PC-3 (cell line): ENCODE data around the gene TMBIM1.

ENCODE experiments used
- EZH2 ChIP-seq: fragments of 300-600 bp; sonication (generic); IDR thresholded peaks from one replicate; pipeline ENCODE4 v1.6.1; 2017; ENCODE audit warnings: antibody characterized with exemption, mild to moderate bottlenecking, low read length; ENCODE audit not compliant: unreplicated experiment
- EZH2phosphoT487 ChIP-seq: fragments of 300-600 bp; sonication (generic); IDR thresholded peaks from 2 replicates; pipeline ENCODE4 v1.6.1; 2018; ENCODE audit warnings: mild to moderate bottlenecking, antibody characterized with exemption, low read length, borderline replicate concordance
- TF ChIP-seq, protein P1 (sequence below): fragments of 300-600 bp; sonication (generic); conservative IDR thresholded peaks from 2 replicates; pipeline ENCODE4 v1.5.1; 2017; ENCODE audit warnings: antibody characterized with exemption, low read depth, mild to moderate bottlenecking, low read length

DNA sequence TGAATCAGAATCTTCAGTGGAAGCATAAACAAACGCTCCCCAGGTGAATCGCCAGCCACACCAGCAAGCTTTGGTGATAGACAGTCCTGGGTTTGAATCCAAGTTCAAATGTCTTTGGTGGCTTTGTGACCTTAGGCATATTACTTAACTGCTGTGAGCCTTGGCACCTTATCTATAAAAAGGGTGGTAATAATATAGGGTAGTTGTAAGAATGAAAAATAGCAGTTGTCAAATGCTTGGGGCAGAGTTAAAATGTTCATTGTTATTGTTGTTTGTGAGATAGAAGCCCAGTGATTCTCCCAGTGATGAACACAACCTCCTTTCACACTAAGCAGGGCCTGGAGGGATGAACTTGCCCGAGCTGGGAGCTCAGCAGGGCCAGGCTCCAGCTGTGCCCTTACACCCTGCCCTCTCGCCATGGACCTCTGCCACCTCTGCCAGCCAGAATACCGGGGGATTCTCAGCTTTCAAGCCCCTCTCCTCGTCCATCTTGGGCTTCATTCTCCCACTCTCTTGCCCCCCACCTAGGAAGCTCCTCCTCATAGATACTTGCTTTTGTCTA is 6.1 kb upstream of the TMBIM1 start:
- TF ChIP-seq, protein P1, sequence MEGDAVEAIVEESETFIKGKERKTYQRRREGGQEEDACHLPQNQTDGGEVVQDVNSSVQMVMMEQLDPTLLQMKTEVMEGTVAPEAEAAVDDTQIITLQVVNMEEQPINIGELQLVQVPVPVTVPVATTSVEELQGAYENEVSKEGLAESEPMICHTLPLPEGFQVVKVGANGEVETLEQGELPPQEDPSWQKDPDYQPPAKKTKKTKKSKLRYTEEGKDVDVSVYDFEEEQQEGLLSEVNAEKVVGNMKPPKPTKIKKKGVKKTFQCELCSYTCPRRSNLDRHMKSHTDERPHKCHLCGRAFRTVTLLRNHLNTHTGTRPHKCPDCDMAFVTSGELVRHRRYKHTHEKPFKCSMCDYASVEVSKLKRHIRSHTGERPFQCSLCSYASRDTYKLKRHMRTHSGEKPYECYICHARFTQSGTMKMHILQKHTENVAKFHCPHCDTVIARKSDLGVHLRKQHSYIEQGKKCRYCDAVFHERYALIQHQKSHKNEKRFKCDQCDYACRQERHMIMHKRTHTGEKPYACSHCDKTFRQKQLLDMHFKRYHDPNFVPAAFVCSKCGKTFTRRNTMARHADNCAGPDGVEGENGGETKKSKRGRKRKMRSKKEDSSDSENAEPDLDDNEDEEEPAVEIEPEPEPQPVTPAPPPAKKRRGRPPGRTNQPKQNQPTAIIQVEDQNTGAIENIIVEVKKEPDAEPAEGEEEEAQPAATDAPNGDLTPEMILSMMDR = no peak
- TF ChIP-seq EZH2 (no peak), EZH2phosphoT487 (no peak)
